GM12878 (cell line): ENCODE results near the gene ORAI3. TPM values are rescaled to one million over a fixed set of nuclear protein-coding genes. Genes with fewer than 3 reads are reported as not detected.

Experiments used
- ATF3 ChIP-seq: IDR thresholded peaks from 2 replicates; pipeline ENCODE4 v1.6.1; 2011; ENCODE audit warnings: low read depth, mild to moderate bottlenecking, low read length, moderate library complexity, borderline replicate concordance; ENCODE audit errors: extremely low read depth
- BACH1 ChIP-seq: fragments of 450-650 bp; IDR thresholded peaks from 2 replicates; pipeline ENCODE4 v1.6.1; 2017; ENCODE audit warnings: mild to moderate bottlenecking, borderline replicate concordance
- BMI1 ChIP-seq: fragments of 450-650 bp; IDR thresholded peaks from 2 replicates; pipeline ENCODE4 v1.6.1; 2016; ENCODE audit warnings: mild to moderate bottlenecking, moderate library complexity, borderline replicate concordance
- DPF2 ChIP-seq: fragments of 450-650 bp; IDR thresholded peaks from 2 replicates; pipeline ENCODE4 v1.6.1; 2017; ENCODE audit warnings: mild to moderate bottlenecking
- IRF4 ChIP-seq: IDR thresholded peaks from 2 replicates; pipeline ENCODE4 v1.6.1; 2011; ENCODE audit warnings: low read depth, low read length
- KDM1A ChIP-seq: fragments of 200-600 bp; sonication (generic); IDR thresholded peaks from 2 replicates; pipeline ENCODE4 v1.6.1; 2016; ENCODE audit warnings: borderline replicate concordance
- MTA3 ChIP-seq: IDR thresholded peaks from 2 replicates; pipeline ENCODE4 v1.6.1; 2012; ENCODE audit warnings: low read length, inconsistent platforms, borderline replicate concordance
- MYC ChIP-seq: IDR thresholded peaks from 2 replicates; pipeline ENCODE4 v1.6.1; 2011; ENCODE audit warnings: mild to moderate bottlenecking, low read length, moderate library complexity, inconsistent platforms; ENCODE audit not compliant: insufficient read depth, insufficient replicate concordance, insufficient read length, severe bottlenecking
- NR2C2 ChIP-seq: IDR thresholded peaks from 2 replicates; pipeline ENCODE4 v1.6.1; 2011; ENCODE audit warnings: borderline replicate concordance, low read depth; ENCODE audit not compliant: control insufficient read depth, insufficient read length
- POLR2A ChIP-seq: IDR thresholded peaks from 2 replicates; pipeline ENCODE4 v1.6.1; 2011; ENCODE audit warnings: low read depth, mild to moderate bottlenecking, low read length
- POU2F2 ChIP-seq: IDR thresholded peaks from 3 replicates; pipeline ENCODE4 v1.6.1; 2011; ENCODE audit warnings: low read depth, mild to moderate bottlenecking, low read length, borderline replicate concordance
- RBBP5 ChIP-seq: fragments of 200-600 bp; sonication (generic); conservative IDR thresholded peaks from 2 replicates; pipeline ENCODE4 v1.6.1; 2016
- SMAD1 ChIP-seq: fragments of 450-650 bp; IDR thresholded peaks from 2 replicates; pipeline ENCODE4 v1.6.1; 2018; ENCODE audit warnings: mild to moderate bottlenecking, low read depth; ENCODE audit not compliant: partially characterized antibody
- SMAD5 ChIP-seq: IDR thresholded peaks from 2 replicates; pipeline ENCODE4 v1.6.1; 2016; ENCODE audit warnings: antibody characterized with exemption, low read depth
- SUZ12 ChIP-seq: fragments of 200-600 bp; sonication (generic); IDR thresholded peaks from one replicate; pipeline ENCODE4 v1.6.1; 2018; ENCODE audit warnings: antibody characterized with exemption, mild to moderate bottlenecking; ENCODE audit not compliant: unreplicated experiment
- ZNF274 ChIP-seq: IDR thresholded peaks from one replicate; pipeline ENCODE4 v1.8.0; 2011; ENCODE audit not compliant: insufficient read length, insufficient read depth
- polyA plus RNA-seq, 11 experiments: library from polyadenylated mRNA; depleted of rRNA in 4 of 11; unstranded in 6 of 11; stranded (reverse) in 5 of 11; fragments of >200 nt; fragmentation: Nextera tagmentation in 4 of 11; fragmentation: Illumina TruSeq in 1 of 11; extraction: Ambion mirVana in 4 of 11; extraction: Trizol in 1 of 11; gene quantifications; 1 replicate in 1 of 11; 2 replicates in 10 of 11; pipeline versions ENCODE4 v1.2.1 to v1.2.3, GENCODE V29; 2011 to 2016; ENCODE audit warnings: inconsistent platforms in 2 of 11, missing spikeins in 2 of 11, low read depth in 1 of 11
- total RNA-seq, 4 experiments: library from RNA; depleted of rRNA in 3 of 4; stranded (reverse); fragments of >200 nt in 3 of 4; fragmentation: Illumina TruSeq in 1 of 4; extraction: Trizol in 1 of 4; gene quantifications; 2 replicates each; pipeline versions ENCODE4 v1.2.1 to v1.2.3, GENCODE V29; 2013 to 2021
- TF ChIP-seq, protein P1 (sequence below): fragments of 450-650 bp; IDR thresholded peaks from 2 replicates; pipeline ENCODE4 v1.6.1; 2014; ENCODE audit warnings: mild to moderate bottlenecking
- TF ChIP-seq, protein P2 (sequence below): fragments of 450-650 bp; IDR thresholded peaks from 2 replicates; pipeline ENCODE4 v1.6.1; 2017; ENCODE audit warnings: mild to moderate bottlenecking, low read depth, inconsistent platforms; ENCODE audit not compliant: poor library complexity, severe bottlenecking
- TF ChIP-seq, protein P3 (sequence below): fragments of 450-650 bp; conservative IDR thresholded peaks from 2 replicates; pipeline ENCODE4 v1.6.1; 2017; ENCODE audit warnings: mild to moderate bottlenecking, moderate library complexity
- TF ChIP-seq, protein P4 (sequence below): fragments of 450-650 bp; IDR thresholded peaks from 2 replicates; pipeline ENCODE4 v1.6.1; 2016; ENCODE audit warnings: mild to moderate bottlenecking, moderate library complexity, borderline replicate concordance

ORAI3 gene
- total and polyA plus RNA-seq, 10 of the 15 experiments (the other 5 are each of a cell fraction or from before 2014, with no cell fraction given) = 3.4 to 21.9 (median 16.2) TPM

GRCh38 chr16:30957456-30958174 lies 8.7 kb downstream of the ORAI3 start, which contains the start of gene SETD1A (continued):
- TF ChIP-seq RBBP5 (no peak; the same call in 1 of the 2 replicates), MTA3 (no peak), SUZ12 (no peak), BACH1 (no peak; the same call in 1 of the 2 replicates), POLR2A (peak; percentile 75), POU2F2 (peak; percentile 49; the same call in 1 of the 3 replicates), MYC (peak; percentile 82), BMI1 (no peak), DPF2 (peak; percentile 69; the same call in 1 of the 2 replicates), ZNF274 (no peak), ATF3 (no peak), IRF4 (no peak), NR2C2 (no peak), SMAD5 (no peak), KDM1A (no peak), SMAD1 (no peak)
- TF ChIP-seq, protein P1, sequence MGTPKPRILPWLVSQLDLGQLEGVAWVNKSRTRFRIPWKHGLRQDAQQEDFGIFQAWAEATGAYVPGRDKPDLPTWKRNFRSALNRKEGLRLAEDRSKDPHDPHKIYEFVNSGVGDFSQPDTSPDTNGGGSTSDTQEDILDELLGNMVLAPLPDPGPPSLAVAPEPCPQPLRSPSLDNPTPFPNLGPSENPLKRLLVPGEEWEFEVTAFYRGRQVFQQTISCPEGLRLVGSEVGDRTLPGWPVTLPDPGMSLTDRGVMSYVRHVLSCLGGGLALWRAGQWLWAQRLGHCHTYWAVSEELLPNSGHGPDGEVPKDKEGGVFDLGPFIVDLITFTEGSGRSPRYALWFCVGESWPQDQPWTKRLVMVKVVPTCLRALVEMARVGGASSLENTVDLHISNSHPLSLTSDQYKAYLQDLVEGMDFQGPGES = no peak; the same call in 1 of the 2 replicates
- TF ChIP-seq, protein P2, sequence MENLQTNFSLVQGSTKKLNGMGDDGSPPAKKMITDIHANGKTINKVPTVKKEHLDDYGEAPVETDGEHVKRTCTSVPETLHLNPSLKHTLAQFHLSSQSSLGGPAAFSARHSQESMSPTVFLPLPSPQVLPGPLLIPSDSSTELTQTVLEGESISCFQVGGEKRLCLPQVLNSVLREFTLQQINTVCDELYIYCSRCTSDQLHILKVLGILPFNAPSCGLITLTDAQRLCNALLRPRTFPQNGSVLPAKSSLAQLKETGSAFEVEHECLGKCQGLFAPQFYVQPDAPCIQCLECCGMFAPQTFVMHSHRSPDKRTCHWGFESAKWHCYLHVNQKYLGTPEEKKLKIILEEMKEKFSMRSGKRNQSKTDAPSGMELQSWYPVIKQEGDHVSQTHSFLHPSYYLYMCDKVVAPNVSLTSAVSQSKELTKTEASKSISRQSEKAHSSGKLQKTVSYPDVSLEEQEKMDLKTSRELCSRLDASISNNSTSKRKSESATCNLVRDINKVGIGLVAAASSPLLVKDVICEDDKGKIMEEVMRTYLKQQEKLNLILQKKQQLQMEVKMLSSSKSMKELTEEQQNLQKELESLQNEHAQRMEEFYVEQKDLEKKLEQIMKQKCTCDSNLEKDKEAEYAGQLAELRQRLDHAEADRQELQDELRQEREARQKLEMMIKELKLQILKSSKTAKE = no peak
- TF ChIP-seq, protein P3, sequence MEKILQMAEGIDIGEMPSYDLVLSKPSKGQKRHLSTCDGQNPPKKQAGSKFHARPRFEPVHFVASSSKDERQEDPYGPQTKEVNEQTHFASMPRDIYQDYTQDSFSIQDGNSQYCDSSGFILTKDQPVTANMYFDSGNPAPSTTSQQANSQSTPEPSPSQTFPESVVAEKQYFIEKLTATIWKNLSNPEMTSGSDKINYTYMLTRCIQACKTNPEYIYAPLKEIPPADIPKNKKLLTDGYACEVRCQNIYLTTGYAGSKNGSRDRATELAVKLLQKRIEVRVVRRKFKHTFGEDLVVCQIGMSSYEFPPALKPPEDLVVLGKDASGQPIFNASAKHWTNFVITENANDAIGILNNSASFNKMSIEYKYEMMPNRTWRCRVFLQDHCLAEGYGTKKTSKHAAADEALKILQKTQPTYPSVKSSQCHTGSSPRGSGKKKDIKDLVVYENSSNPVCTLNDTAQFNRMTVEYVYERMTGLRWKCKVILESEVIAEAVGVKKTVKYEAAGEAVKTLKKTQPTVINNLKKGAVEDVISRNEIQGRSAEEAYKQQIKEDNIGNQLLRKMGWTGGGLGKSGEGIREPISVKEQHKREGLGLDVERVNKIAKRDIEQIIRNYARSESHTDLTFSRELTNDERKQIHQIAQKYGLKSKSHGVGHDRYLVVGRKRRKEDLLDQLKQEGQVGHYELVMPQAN = peak; percentile 44; the same call in 1 of the 2 replicates
- TF ChIP-seq, protein P4, sequence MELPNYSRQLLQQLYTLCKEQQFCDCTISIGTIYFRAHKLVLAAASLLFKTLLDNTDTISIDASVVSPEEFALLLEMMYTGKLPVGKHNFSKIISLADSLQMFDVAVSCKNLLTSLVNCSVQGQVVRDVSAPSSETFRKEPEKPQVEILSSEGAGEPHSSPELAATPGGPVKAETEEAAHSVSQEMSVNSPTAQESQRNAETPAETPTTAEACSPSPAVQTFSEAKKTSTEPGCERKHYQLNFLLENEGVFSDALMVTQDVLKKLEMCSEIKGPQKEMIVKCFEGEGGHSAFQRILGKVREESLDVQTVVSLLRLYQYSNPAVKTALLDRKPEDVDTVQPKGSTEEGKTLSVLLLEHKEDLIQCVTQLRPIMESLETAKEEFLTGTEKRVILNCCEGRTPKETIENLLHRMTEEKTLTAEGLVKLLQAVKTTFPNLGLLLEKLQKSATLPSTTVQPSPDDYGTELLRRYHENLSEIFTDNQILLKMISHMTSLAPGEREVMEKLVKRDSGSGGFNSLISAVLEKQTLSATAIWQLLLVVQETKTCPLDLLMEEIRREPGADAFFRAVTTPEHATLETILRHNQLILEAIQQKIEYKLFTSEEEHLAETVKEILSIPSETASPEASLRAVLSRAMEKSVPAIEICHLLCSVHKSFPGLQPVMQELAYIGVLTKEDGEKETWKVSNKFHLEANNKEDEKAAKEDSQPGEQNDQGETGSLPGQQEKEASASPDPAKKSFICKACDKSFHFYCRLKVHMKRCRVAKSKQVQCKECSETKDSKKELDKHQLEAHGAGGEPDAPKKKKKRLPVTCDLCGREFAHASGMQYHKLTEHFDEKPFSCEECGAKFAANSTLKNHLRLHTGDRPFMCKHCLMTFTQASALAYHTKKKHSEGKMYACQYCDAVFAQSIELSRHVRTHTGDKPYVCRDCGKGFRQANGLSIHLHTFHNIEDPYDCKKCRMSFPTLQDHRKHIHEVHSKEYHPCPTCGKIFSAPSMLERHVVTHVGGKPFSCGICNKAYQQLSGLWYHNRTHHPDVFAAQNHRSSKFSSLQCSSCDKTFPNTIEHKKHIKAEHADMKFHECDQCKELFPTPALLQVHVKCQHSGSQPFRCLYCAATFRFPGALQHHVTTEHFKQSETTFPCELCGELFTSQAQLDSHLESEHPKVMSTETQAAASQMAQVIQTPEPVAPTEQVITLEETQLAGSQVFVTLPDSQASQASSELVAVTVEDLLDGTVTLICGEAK = peak; percentile 93
